K562 (cell line): ENCODE measurements around the gene CHCHD6. TPM values are rescaled to one million over a fixed set of nuclear protein-coding genes. Genes with fewer than 3 reads are reported as not detected.

ENCODE experiments used
- ASH1L ChIP-seq: fragments of 450-650 bp; IDR thresholded peaks from 2 replicates; pipeline ENCODE4 v1.6.1; 2018; ENCODE audit warnings: borderline replicate concordance, mild to moderate bottlenecking, low read depth; ENCODE audit not compliant: partially characterized antibody
- C11orf30 ChIP-seq: fragments of 450-650 bp; IDR thresholded peaks from 2 replicates; pipeline ENCODE4 v1.6.1; 2016; ENCODE audit warnings: low read depth, mild to moderate bottlenecking
- CEBPB ChIP-seq: fragments of 450-650 bp; IDR thresholded peaks from 2 replicates; pipeline ENCODE4 v1.6.1; 2016; ENCODE audit warnings: missing genetic modification characterization, missing compliant biosample characterization
- ELF1 ChIP-seq: fragments of 200-800 bp; sonication (Bioruptor generic); IDR thresholded peaks from 2 replicates; pipeline ENCODE4 v1.6.1; 2016; ENCODE audit warnings: missing genetic modification characterization, missing compliant biosample characterization
- HDGF ChIP-seq: fragments of 450-650 bp; IDR thresholded peaks from 2 replicates; pipeline ENCODE4 v1.6.1; 2016
- HEY1 ChIP-seq: fragments of 250-450 bp; sonication (Bioruptor Pico); IDR thresholded peaks from 2 replicates; pipeline ENCODE4 v1.5.0; 2020; ENCODE audit warnings: mild to moderate bottlenecking, moderate library complexity, borderline replicate concordance
- KDM4B ChIP-seq, 2 experiments: fragments of 450-650 bp in 1 of 2; sonication (generic) in 1 of 2; IDR thresholded peaks; 2 replicates each; pipeline ENCODE4 v1.6.1; 2016 to 2017; ENCODE audit warnings: borderline replicate concordance in 2 of 2, antibody characterized with exemption in 1 of 2, low read depth in 1 of 2, mild to moderate bottlenecking in 1 of 2
- KLF16 ChIP-seq: IDR thresholded peaks from 2 replicates; pipeline ENCODE4 v1.6.1; 2016; ENCODE audit warnings: antibody characterized with exemption
- MCM3 ChIP-seq: fragments of 450-650 bp; IDR thresholded peaks from 2 replicates; pipeline ENCODE4 v1.6.1; 2016
- NELFE ChIP-seq: IDR thresholded peaks from 2 replicates; pipeline ENCODE4 v1.6.1; 2011; ENCODE audit warnings: mild to moderate bottlenecking; ENCODE audit not compliant: insufficient read depth, insufficient read length
- NFYB ChIP-seq: IDR thresholded peaks from 2 replicates; pipeline ENCODE4 v1.6.1; 2011; ENCODE audit warnings: mild to moderate bottlenecking, moderate library complexity; ENCODE audit not compliant: insufficient read length; ENCODE audit errors: extremely low read depth
- SUPT5H ChIP-seq: fragments of 450-650 bp; IDR thresholded peaks from 2 replicates; pipeline ENCODE4 v1.6.1; 2016
- TAF1 ChIP-seq: IDR thresholded peaks from 2 replicates; pipeline ENCODE4 v1.6.1; 2011; ENCODE audit warnings: mild to moderate bottlenecking, low read length, moderate library complexity; ENCODE audit not compliant: insufficient read depth, control insufficient read depth, severe bottlenecking; ENCODE audit errors: extremely low read depth
- ZNF12 ChIP-seq: sonication (generic); formaldehyde crosslinking; IDR thresholded peaks from 2 replicates; pipeline ENCODE4 v1.4.0; 2020; ENCODE audit warnings: mild to moderate bottlenecking, missing genetic modification reagents
- ZNF347 ChIP-seq: fragments of 450-650 bp; formaldehyde crosslinking; IDR thresholded peaks from 2 replicates; pipeline ENCODE4 v1.4.0; 2020; ENCODE audit warnings: low read depth, mild to moderate bottlenecking, moderate library complexity
- ZNF584 ChIP-seq: fragments of 200-800 bp; sonication (Bioruptor generic); IDR thresholded peaks from 2 replicates; pipeline ENCODE4 v1.6.1; 2016; ENCODE audit warnings: low read depth, mild to moderate bottlenecking, missing genetic modification characterization, missing compliant biosample characterization
- ZNF766 ChIP-seq: fragments of 200-800 bp; sonication (Bioruptor generic); conservative IDR thresholded peaks from 2 replicates; pipeline ENCODE4 v1.6.1; 2016; ENCODE audit warnings: missing genetic modification characterization, missing compliant biosample characterization
- ZNF830 ChIP-seq: fragments of 250-450 bp; sonication (Bioruptor Pico); IDR thresholded peaks from 2 replicates; pipeline ENCODE4 v1.5.0; 2021; ENCODE audit warnings: mild to moderate bottlenecking
- polyA plus RNA-seq, 8 experiments: library from polyadenylated mRNA; depleted of rRNA in 4 of 8; stranded (reverse) in 5 of 8; unstranded in 3 of 8; fragments of >200 nt; fragmentation: Nextera tagmentation in 2 of 8; fragmentation: Illumina TruSeq in 1 of 8; extraction: Ambion mirVana in 2 of 8; extraction: Trizol in 1 of 8; gene quantifications; 2 replicates each; pipeline versions ENCODE4 v1.2.1 to v1.2.3, GENCODE V29; 2011 to 2014; ENCODE audit warnings: inconsistent platforms in 1 of 8, missing spikeins in 1 of 8
- total RNA-seq, 7 experiments: library from RNA; depleted of rRNA in 6 of 7; stranded (reverse); fragments of >200 nt in 6 of 7; fragmentation: Illumina TruSeq in 2 of 7; extraction: Trizol in 2 of 7; gene quantifications; 2 replicates each; pipeline versions ENCODE4 v1.2.1 to v1.2.3, GENCODE V29; 2011 to 2021; ENCODE audit warnings: low replicate concordance in 1 of 7
- TF ChIP-seq, protein P1 (sequence below): fragments of 250-450 bp; sonication (Bioruptor Pico); IDR thresholded peaks from 2 replicates; pipeline ENCODE4 v1.4.0; 2020; ENCODE audit warnings: mild to moderate bottlenecking
- TF ChIP-seq, protein P2 (sequence below): IDR thresholded peaks from 2 replicates; pipeline ENCODE4 v1.6.1; 2016; ENCODE audit warnings: missing genetic modification characterization, missing compliant biosample characterization
- TF ChIP-seq, protein P3 (sequence below): fragments of 450-650 bp; IDR thresholded peaks from 2 replicates; pipeline ENCODE4 v1.7.0; 2016; ENCODE audit warnings: borderline replicate concordance
- TF ChIP-seq, protein P4 (sequence below): fragments of 250-450 bp; sonication (Bioruptor Pico); IDR thresholded peaks from 2 replicates; pipeline ENCODE4 v1.8.0; 2021; ENCODE audit warnings: moderate library complexity, mild to moderate bottlenecking, inconsistent platforms

Gene CHCHD6
- total and polyA plus RNA-seq, 9 of the 15 experiments (the other 6 are each of a cell fraction or from before 2014, with no cell fraction given) = 4.6 to 18.6 (median 10.9) TPM

DNA sequence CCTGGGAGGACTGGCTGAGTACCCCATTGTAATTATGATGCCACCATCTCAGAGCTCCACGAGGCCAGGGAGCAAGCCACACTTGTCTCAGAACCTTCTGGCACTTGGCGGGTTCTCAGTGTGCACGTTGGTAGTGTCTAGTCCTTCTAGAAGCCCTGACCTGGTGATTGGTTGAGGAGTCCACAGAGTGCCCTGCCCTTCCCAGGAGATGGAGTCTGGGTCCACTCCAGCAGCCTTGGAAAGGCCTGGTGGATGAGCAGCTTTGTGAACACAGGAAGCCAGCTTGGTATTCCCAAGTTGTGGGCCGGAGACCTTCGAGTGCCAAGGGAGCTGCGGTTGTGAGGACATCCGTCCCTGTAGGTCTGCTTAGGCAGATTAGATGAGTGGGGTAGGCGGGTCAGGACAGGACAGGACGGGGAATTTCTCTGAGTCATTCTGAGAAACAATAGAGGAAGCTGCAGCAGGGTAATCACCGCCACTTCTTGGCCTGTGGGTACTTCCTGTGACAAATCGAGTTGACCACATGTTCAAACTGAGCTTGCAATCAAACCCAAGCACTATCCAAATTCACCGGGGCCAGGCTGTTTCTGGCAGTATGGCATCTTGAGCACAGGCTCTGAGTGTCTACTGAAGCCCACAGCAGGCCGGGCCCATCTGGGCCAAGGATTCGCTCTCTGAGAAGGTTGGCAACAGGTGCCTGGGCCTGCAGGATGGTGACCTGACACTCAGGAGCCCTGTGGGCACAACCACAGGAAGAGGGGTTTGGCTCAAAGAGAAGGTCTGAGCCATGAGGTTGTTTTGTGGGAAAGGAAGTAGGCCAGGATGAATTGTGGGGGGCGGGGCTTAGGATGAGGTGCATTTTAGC is 207.4 kb downstream of the CHCHD6 start (continued):
- TF ChIP-seq SUPT5H (no peak), KDM4B (IDR thresholded peaks at IDR 0.05; ENCODE audit: borderline replicate concordance in 2 of 2, low read depth in 1 of 2) (no peak), HEY1 (no peak; the same call in 1 of the 2 replicates), ZNF584 (peak; percentile 85; the same call in 1 of the 2 replicates), HDGF (no peak), MCM3 (no peak), NFYB (no peak), ZNF12 (CRISPR knock-in tag) (no peak), ZNF766 (CRISPR knock-in tag) (peak; percentile 61), NELFE (no peak), ASH1L (no peak), ELF1 (tag) (peak; percentile 78), C11orf30 (peak; percentile 90), TAF1 (no peak), ZNF347 (CRISPR knock-in tag) (no peak), CEBPB (tag) (peak; percentile 33; the same call in 1 of the 2 replicates), ZNF830 (CRISPR knock-in tag) (no peak), KLF16 (peak; percentile 83)
- TF ChIP-seq, protein P1, sequence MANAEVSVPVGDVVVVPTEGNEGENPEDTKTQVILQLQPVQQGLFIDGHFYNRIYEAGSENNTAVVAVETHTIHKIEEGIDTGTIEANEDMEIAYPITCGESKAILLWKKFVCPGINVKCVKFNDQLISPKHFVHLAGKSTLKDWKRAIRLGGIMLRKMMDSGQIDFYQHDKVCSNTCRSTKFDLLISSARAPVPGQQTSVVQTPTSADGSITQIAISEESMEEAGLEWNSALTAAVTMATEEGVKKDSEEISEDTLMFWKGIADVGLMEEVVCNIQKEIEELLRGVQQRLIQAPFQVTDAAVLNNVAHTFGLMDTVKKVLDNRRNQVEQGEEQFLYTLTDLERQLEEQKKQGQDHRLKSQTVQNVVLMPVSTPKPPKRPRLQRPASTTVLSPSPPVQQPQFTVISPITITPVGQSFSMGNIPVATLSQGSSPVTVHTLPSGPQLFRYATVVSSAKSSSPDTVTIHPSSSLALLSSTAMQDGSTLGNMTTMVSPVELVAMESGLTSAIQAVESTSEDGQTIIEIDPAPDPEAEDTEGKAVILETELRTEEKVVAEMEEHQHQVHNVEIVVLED = no peak
- TF ChIP-seq, protein P2, sequence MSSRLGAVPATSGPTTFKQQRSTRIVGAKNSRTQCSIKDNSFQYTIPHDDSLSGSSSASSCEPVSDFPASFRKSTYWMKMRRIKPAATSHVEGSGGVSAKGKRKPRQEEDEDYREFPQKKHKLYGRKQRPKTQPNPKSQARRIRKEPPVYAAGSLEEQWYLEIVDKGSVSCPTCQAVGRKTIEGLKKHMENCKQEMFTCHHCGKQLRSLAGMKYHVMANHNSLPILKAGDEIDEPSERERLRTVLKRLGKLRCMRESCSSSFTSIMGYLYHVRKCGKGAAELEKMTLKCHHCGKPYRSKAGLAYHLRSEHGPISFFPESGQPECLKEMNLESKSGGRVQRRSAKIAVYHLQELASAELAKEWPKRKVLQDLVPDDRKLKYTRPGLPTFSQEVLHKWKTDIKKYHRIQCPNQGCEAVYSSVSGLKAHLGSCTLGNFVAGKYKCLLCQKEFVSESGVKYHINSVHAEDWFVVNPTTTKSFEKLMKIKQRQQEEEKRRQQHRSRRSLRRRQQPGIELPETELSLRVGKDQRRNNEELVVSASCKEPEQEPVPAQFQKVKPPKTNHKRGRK = no peak
- TF ChIP-seq, protein P3, sequence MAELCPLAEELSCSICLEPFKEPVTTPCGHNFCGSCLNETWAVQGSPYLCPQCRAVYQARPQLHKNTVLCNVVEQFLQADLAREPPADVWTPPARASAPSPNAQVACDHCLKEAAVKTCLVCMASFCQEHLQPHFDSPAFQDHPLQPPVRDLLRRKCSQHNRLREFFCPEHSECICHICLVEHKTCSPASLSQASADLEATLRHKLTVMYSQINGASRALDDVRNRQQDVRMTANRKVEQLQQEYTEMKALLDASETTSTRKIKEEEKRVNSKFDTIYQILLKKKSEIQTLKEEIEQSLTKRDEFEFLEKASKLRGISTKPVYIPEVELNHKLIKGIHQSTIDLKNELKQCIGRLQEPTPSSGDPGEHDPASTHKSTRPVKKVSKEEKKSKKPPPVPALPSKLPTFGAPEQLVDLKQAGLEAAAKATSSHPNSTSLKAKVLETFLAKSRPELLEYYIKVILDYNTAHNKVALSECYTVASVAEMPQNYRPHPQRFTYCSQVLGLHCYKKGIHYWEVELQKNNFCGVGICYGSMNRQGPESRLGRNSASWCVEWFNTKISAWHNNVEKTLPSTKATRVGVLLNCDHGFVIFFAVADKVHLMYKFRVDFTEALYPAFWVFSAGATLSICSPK = no peak
- TF ChIP-seq, protein P4, sequence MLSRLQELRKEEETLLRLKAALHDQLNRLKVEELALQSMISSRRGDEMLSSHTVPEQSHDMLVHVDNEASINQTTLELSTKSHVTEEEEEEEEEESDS = no peak
